Hypothalamus (tissue), 51 donors: ENCODE results near the gene PISD.
"Not testable (repeated sequence)": the region's sequence is repeated elsewhere in the genome, so short reads cannot be mapped to it uniquely, and the experiment has no call there.

Experiments used
- DNase-seq, 51 donors: peaks; one replicate each; lab custom pipeline; 2025; lab: John Stamatoyannopoulos, UW

PISD gene

GRCh38 chr22:31612891-31613285, 49.1 kb downstream of the PISD start:
- DNase-seq = no peak

GRCh38 chr22:31611061-31611760, 50.8 kb downstream of the PISD start:
- DNase-seq = no peak

GRCh38 chr22:31610611-31611010, 51.4 kb downstream of the PISD start:
- no peak for DNase-seq

GRCh38 chr22:31609716-31610115, 52.3 kb downstream of the PISD start:
- DNase-seq = no peak

- DNase-seq = no peak
Observed at GRCh38 chr22:31607696-31608095, 54.3 kb downstream of the PISD start.

GRCh38 chr22:31605851-31606585, 56.0 kb downstream of the PISD start:
- DNase-seq = peak in 1 of 51 donors; percentile 55

- DNase-seq = no peak
Observed at GRCh38 chr22:31604746-31605705, 57.0 kb downstream of the PISD start.

- DNase-seq = no peak
Observed at GRCh38 chr22:31604137-31604705, 57.8 kb downstream of the PISD start.

GRCh38 chr22:31603574-31603973, 58.4 kb downstream of the PISD start:
- no peak for DNase-seq

- no peak for DNase-seq
Observed at GRCh38 chr22:31603081-31603525, 58.9 kb downstream of the PISD start.

- no peak for DNase-seq
Observed at GRCh38 chr22:31602259-31602952, 59.6 kb downstream of the PISD start.

GRCh38 chr22:31595271-31595670, 66.7 kb downstream of the PISD start:
- no peak for DNase-seq

GRCh38 chr22:31590161-31590560, 71.9 kb downstream of the PISD start:
- not testable (repeated sequence) for DNase-seq

- DNase-seq = no peak
Observed at GRCh38 chr22:31588970-31589675, 72.9 kb downstream of the PISD start.

- DNase-seq = no peak
Observed at GRCh38 chr22:31586137-31586920, 75.7 kb downstream of the PISD start.

- DNase-seq = no peak
Observed at GRCh38 chr22:31585161-31585859, 76.7 kb downstream of the PISD start.

GRCh38 chr22:31584804-31585160, 77.2 kb downstream of the PISD start:
- DNase-seq = no peak

GRCh38 chr22:31583861-31584485, 78.0 kb downstream of the PISD start:
- DNase-seq = no peak
